Ishikawa (cell line): Measurements from ENCODE around the gene HMCN1.

Experiments used
- CEBPB ChIP-seq: IDR thresholded peaks from 2 replicates; pipeline ENCODE4 v1.6.1; 2012
- CREB1 ChIP-seq: IDR thresholded peaks from 2 replicates; pipeline ENCODE4 v1.6.1; 2012; ENCODE audit warnings: low read depth
- EGR1 ChIP-seq: IDR thresholded peaks from 2 replicates; pipeline ENCODE4 v1.6.1; 2012
- EP300 ChIP-seq: IDR thresholded peaks from 2 replicates; pipeline ENCODE4 v1.6.1; 2012; ENCODE audit warnings: borderline replicate concordance
- FOXM1 ChIP-seq: IDR thresholded peaks from 2 replicates; pipeline ENCODE4 v1.6.1; 2012; ENCODE audit warnings: low read depth, borderline replicate concordance
- MAX ChIP-seq: IDR thresholded peaks from 2 replicates; pipeline ENCODE4 v1.6.1; 2012
- NFIC ChIP-seq: IDR thresholded peaks from 2 replicates; pipeline ENCODE4 v1.6.1; 2012
- RAD21 ChIP-seq: IDR thresholded peaks from 2 replicates; pipeline ENCODE4 v1.6.1; 2012; ENCODE audit warnings: low read depth
- REST ChIP-seq: IDR thresholded peaks from 2 replicates; pipeline ENCODE4 v1.6.1; 2012; ENCODE audit warnings: low read depth, mild to moderate bottlenecking
- TAF1 ChIP-seq: IDR thresholded peaks from 2 replicates; pipeline ENCODE4 v1.6.1; 2012; ENCODE audit warnings: low read depth, mild to moderate bottlenecking
- TCF12 ChIP-seq: IDR thresholded peaks from 2 replicates; pipeline ENCODE4 v1.6.1; 2012; ENCODE audit warnings: low read depth
- TEAD4 ChIP-seq: IDR thresholded peaks from 2 replicates; pipeline ENCODE4 v1.6.1; 2012
- YY1 ChIP-seq: IDR thresholded peaks from 2 replicates; pipeline ENCODE4 v1.6.1; 2012; ENCODE audit warnings: low read depth
- ZBTB7A ChIP-seq: IDR thresholded peaks from 2 replicates; pipeline ENCODE4 v1.6.1; 2012; ENCODE audit warnings: low read depth
- TF ChIP-seq, protein P1 (sequence below): IDR thresholded peaks from 2 replicates; pipeline ENCODE4 v1.6.1; 2012

Gene HMCN1

DNA sequence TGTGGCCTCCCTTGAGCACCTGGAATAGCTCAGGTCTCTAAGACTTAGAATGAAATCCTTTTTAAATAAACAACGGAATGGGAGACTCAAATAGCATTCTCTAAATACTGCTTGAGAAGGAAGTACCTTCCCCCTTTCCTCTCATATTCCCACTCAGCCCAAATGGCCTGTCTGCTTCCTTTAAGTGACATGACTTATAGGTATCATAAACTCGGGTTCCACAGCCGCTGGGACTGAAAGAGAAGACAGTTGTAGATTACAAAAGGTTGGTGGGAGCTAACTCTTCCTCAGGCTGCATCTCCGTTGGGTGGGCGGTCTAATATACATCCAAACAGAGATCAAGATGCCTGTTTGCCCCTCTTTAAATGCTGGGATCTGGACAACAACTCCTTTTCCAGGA, 1.2 kb upstream of the HMCN1 start:
- TF ChIP-seq YY1 = no peak
- no peak for TF ChIP-seq MAX
- TF ChIP-seq CREB1 = no peak
- TF ChIP-seq CEBPB = no peak
- no peak for TF ChIP-seq TAF1
- no peak for TF ChIP-seq FOXM1
- no peak for TF ChIP-seq RAD21

DNA sequence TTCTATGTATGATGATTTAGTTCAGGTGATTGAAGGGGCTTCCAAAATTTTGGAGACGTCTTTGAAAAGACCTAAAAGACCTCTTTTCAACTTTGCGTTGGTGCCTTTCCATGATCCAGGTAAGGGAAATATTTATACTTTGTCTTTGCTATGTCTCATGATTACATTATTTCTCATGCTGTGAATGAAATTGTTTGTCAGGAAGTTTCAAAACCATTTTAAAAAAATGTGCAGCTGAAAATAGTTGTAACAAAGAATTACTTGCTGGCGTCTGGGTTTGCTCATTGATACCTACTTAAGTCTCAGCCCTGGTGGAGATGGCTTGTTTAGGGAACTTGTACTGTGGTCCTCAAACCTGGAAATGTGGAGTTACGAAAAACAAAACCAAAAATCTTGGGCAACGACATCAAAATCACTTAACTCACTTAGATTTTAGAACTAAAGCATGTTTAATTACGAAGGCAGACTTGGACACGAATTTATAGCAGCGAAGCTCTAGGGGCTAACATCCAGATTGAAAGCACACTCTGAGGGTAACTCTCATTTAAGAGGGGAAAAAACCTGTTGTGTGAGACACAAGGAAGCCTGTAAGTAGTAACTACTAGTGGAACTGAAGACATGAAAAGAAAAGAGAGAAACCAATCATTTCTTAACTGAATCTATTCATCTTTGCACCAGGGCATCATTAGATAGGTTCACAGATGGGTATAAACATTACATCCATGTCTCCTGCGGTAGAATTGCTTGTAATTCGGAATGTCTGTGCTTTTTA, 924 bp downstream of the HMCN1 start:
- TF ChIP-seq EGR1 (no peak), NFIC (no peak), MAX (no peak), TAF1 (no peak), REST (no peak), TEAD4 (no peak), CREB1 (no peak), EP300 (no peak), YY1 (no peak), FOXM1 (no peak), ZBTB7A (no peak)
- TF ChIP-seq, protein P1, sequence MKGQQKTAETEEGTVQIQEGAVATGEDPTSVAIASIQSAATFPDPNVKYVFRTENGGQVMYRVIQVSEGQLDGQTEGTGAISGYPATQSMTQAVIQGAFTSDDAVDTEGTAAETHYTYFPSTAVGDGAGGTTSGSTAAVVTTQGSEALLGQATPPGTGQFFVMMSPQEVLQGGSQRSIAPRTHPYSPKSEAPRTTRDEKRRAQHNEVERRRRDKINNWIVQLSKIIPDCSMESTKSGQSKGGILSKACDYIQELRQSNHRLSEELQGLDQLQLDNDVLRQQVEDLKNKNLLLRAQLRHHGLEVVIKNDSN = no peak

DNA sequence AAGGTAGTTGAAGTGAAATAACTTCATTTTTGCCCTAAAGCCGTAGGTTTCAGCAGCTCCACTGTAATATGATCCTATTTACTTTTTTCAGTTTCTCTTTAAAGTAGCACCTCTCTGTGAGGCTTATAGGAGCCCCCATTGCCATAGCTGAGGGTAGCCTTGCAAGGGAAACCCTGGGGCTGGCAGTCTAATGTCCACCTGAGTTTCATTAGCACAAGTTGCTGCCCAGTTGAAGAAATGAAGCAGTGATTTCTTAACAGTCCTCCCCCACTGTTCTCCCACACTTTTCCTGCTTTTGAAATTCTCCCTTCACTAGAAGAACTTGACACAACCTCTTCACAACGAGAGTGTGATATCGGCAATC, 1.5 kb downstream of the HMCN1 start:
- TF ChIP-seq EP300 = no peak

DNA sequence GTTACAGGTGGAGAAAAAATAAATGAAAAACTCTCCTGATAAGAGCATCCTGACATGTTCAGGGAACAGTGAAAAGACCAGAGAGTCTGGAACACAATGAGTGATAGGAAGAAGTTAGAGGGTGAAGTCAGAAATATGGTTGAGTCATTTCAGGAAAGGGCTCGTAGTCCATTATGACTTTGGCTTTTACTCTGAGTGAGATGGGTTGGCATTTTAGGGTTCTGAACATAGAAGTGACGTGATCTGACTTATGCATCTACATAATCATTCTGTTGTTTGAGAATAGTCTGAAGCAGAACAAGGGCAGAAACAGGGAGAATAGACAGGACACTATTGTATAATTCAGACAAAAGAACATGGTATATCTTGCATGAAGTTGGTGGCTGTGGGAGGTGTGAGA, 5.8 kb downstream of the HMCN1 start:
- TF ChIP-seq EP300 = no peak
- TF ChIP-seq REST = no peak
- no peak for TF ChIP-seq NFIC

GRCh38 chr1:185741551-185741950, 7.4 kb downstream of the HMCN1 start:
- TF ChIP-seq TEAD4 (no peak), EP300 (no peak)

DNA sequence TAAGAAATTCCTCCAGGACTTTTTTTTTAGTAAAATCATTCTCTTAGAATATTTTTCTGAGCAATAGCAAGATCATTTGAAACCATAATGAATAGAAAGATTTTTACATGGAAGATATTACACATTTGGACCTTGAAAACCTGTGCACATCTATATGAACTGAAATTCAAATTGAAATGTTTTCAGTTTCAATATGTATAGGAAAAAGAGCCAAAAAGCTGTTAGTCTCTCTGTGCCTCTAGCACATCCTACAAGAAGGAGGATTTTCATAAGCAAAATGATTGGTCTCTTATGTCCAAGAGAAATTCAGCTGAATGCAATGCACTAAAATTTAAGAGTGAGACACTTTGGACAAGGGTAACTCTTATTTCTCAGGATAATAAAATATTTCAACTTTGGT, 8.2 kb downstream of the HMCN1 start:
- TF ChIP-seq RAD21 (no peak), EGR1 (no peak), MAX (no peak), ZBTB7A (no peak), YY1 (no peak), REST (no peak), EP300 (no peak), TCF12 (no peak), CEBPB (no peak)
